Panc1 (cell line): ENCODE data around the gene ANKRD7. TPM values are rescaled to one million over a fixed set of nuclear protein-coding genes. Genes with fewer than 3 reads are reported as not detected.

Experiments used
- ATAC-seq: fragments of 200-7000 bp; cut with Tn5 transposase; 2 replicates; pipeline ENCODE4 v1.9.1; 2020; ENCODE audit warnings: mild to moderate bottlenecking, moderate library complexity
- BruUV-seq: library from RNA; stranded (reverse); fragments of 400-500 nt; replicated peaks from 2 replicates; lab custom pipeline; 2021; lab: Mats Ljungman, UMichigan
- CTCF ChIA-PET: fragments of 300-600 bp; sonication (Branson Sonifier 250); formaldehyde crosslinking; loops from one replicate; lab custom pipeline; 2022; ENCODE audit warnings: antibody characterized with exemption; lab: Charles Lee
- POLR2A ChIA-PET: fragments of 300-600 bp; sonication (Branson Sonifier 250); formaldehyde crosslinking; loops from one replicate; lab custom pipeline; 2022; ENCODE audit warnings: antibody characterized with exemption; lab: Charles Lee
- DNase-seq: peaks from one replicate; pipeline ENCODE4 v3.0.0-alpha.2; 2010; ENCODE audit warnings: low read depth, low spot score
- H3K27ac ChIP-seq: 2 replicates; pipeline ENCODE4 v1.5.1; 2011; ENCODE audit warnings: mild to moderate bottlenecking, low read length, inconsistent platforms
- H3K27me3 ChIP-seq: fragments of 200-500 bp; sonication (Bioruptor generic); 2 replicates; pipeline ENCODE4 v1.6.0; 2014; ENCODE audit warnings: low read length, inconsistent platforms; ENCODE audit not compliant: control insufficient read depth, insufficient read depth
- H3K36me3 ChIP-seq: fragments of 200-500 bp; sonication (Bioruptor generic); 2 replicates; pipeline ENCODE4 v1.5.1; 2014; ENCODE audit warnings: inconsistent platforms, mild to moderate bottlenecking, low read length, moderate library complexity; ENCODE audit not compliant: control insufficient read depth, insufficient read depth
- H3K4me1 ChIP-seq: 2 replicates; pipeline ENCODE4 v1.5.1; 2011; ENCODE audit warnings: inconsistent platforms, mild to moderate bottlenecking, low read length, moderate library complexity; ENCODE audit not compliant: control insufficient read depth, insufficient read depth
- H3K4me3 ChIP-seq, 2 experiments: 2 replicates each; pipeline ENCODE4 v1.5.1; 2011 to 2012; ENCODE audit warnings: low read depth in 2 of 2, low read length in 2 of 2, mild to moderate bottlenecking in 2 of 2, inconsistent platforms in 1 of 2, moderate library complexity in 1 of 2
- H3K9me3 ChIP-seq: fragments of 200-500 bp; sonication (Bioruptor generic); 2 replicates; pipeline ENCODE4 v1.5.1; 2014; ENCODE audit warnings: low read depth, mild to moderate bottlenecking, inconsistent platforms, low read length, moderate library complexity; ENCODE audit not compliant: control insufficient read depth, insufficient read depth
- CTCF ChIP-seq: fragments of 450-650 bp; IDR thresholded peaks from 2 replicates; pipeline ENCODE4 v1.5.1; 2017; ENCODE audit warnings: mild to moderate bottlenecking
- POLR2AphosphoS5 ChIP-seq: IDR thresholded peaks from 2 replicates; pipeline ENCODE4 v1.6.1; 2012; ENCODE audit warnings: mild to moderate bottlenecking, low read depth, low read length, moderate library complexity
- REST ChIP-seq, 2 experiments: IDR thresholded peaks; 2 replicates each; pipeline ENCODE4 v1.6.1; 2011 to 2012; ENCODE audit warnings: low read depth in 2 of 2, control low read depth in 1 of 2, low read length in 1 of 2, mild to moderate bottlenecking in 1 of 2, moderate library complexity in 1 of 2; ENCODE audit not compliant: insufficient read depth in 1 of 2
- SIN3A ChIP-seq: IDR thresholded peaks from 2 replicates; pipeline ENCODE4 v1.6.1; 2012; ENCODE audit warnings: low read depth, mild to moderate bottlenecking, low read length, moderate library complexity, borderline replicate concordance; ENCODE audit not compliant: insufficient read depth
- TCF7L2 ChIP-seq: IDR thresholded peaks from 2 replicates; pipeline ENCODE4 v1.6.1; 2011; ENCODE audit warnings: mild to moderate bottlenecking, low read depth, low read length, inconsistent platforms
- in situ Hi-C: cut with HindIII; loops from 2 replicates; pipeline ENCODE4 v1.10.0; 2016; ENCODE audit warnings: low sequenced_read_pairs, low pct_unique_long_range_greater_than_20kb
- intact Hi-C: fragments of 100-400 bp; cut with micrococcal nuclease; formaldehyde crosslinking; loops from one replicate; pipeline ENCODE4 v1.10.0; 2022; ENCODE audit not compliant: unreplicated experiment
- total RNA-seq: library from RNA; stranded (reverse); gene quantifications from one replicate; pipeline ENCODE4 v1.2.1, GENCODE V29; 2021; ENCODE audit not compliant: unreplicated experiment

The ANKRD7 gene
- total RNA-seq, 1 experiment from 2014 or later, result 1.0 TPM

GRCh38 chr7:118219157-118219512 lies 5.4 kb upstream of the ANKRD7 start:
- Histone ChIP-seq H3K27me3 (no peaks in the 10 kb centered on the region), H3K27ac (no peak overlapping the region), H3K9me3 (no peaks in the 10 kb centered on the region), H3K36me3 (no peaks in the 10 kb centered on the region), H3K4me3 (no peak overlapping the region), H3K4me1 (no peaks in the 10 kb centered on the region)
- no TSS peak for BruUV-seq
- intact Hi-C loops, result no loop called here
- ATAC-seq (no peak), DNase-seq (no peak)
- ChIA-PET POLR2A (no interaction called here), CTCF (no interaction called here)
- in situ Hi-C loops, result no loop called here
- TF ChIP-seq CTCF (no peak), SIN3A (no peak), REST (IDR thresholded peaks at IDR 0.05; ENCODE audit: insufficient read depth in 1 of 2, low read depth in 2 of 2, low read length in 1 of 2) (no peak), TCF7L2 (no peak), POLR2AphosphoS5 (no peak)

DNA sequence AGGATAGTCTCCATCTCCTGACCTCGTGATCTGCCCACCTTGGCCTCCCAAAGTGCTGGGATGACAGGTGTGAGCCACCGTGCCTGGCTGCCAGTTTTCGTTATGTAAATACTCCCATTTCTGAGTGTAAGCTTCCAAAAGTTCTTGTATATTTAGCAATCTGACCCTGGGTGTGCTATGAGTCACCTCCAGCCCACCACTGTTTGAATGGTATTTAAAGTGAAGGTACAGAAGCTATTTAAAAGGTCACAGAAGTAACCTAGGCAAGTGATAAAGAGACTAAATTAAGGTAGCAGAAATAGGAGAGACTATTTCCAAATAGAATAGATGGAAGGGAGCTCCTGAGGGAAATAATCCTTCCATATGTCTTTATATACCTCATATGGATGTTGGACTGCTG lies 3.9 kb upstream of the ANKRD7 start:
- ChIA-PET POLR2A (no interaction called here), CTCF (no interaction called here)
- Histone ChIP-seq H3K36me3 (no peaks in the 10 kb centered on the region), H3K4me1 (no peaks in the 10 kb centered on the region), H3K27me3 (no peaks in the 10 kb centered on the region), H3K27ac (no peak overlapping the region), H3K9me3 (no peaks in the 10 kb centered on the region), H3K4me3 (no peak overlapping the region)
- ATAC-seq (no peak), DNase-seq (no peak)
- TF ChIP-seq POLR2AphosphoS5, result no peak
- no peak for TF ChIP-seq CTCF
- no peak for TF ChIP-seq TCF7L2
- TF ChIP-seq REST (IDR thresholded peaks at IDR 0.05; ENCODE audit: insufficient read depth in 1 of 2, low read depth in 2 of 2, low read length in 1 of 2), result no peak
- no peak for TF ChIP-seq SIN3A
- in situ Hi-C loops, result no loop called here
- intact Hi-C loops, result no loop called here
- BruUV-seq, result no TSS peak
